ENCODE data around the gene MCOLN1.

DNA sequence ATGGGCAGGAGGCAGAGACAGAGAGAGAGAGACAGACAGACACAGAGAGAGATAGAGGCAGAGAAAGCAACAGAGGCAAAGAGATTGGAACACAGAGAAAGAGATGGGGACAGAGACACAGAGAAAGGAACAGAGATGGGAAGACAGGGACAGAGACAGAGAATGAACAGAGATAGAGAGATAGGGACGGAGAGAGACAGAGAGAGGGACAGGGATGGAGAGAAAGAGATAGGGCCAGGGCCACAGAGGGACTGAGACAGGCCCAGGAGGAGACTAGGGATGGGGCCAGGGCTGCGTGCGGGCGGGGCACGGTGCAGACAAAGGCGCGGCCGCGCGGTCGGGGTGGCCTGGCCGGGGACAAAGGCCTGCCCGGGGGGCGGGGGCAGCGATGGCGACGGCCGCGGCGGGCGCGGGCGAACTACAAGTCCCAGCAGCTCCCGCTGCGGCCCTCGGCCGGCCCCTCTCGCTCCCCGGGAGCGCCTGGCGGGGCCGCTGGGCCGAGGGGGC lies 6.7 kb upstream of the MCOLN1 start, which contains the start of gene ZNF358:
- TF ChIP-seq, protein P1, sequence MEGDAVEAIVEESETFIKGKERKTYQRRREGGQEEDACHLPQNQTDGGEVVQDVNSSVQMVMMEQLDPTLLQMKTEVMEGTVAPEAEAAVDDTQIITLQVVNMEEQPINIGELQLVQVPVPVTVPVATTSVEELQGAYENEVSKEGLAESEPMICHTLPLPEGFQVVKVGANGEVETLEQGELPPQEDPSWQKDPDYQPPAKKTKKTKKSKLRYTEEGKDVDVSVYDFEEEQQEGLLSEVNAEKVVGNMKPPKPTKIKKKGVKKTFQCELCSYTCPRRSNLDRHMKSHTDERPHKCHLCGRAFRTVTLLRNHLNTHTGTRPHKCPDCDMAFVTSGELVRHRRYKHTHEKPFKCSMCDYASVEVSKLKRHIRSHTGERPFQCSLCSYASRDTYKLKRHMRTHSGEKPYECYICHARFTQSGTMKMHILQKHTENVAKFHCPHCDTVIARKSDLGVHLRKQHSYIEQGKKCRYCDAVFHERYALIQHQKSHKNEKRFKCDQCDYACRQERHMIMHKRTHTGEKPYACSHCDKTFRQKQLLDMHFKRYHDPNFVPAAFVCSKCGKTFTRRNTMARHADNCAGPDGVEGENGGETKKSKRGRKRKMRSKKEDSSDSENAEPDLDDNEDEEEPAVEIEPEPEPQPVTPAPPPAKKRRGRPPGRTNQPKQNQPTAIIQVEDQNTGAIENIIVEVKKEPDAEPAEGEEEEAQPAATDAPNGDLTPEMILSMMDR (optimal IDR thresholded peaks at IDR 0.05 in 1 of 3, IDR thresholded peaks at IDR 0.05 in 1 of 3, conservative IDR thresholded peaks at IDR 0.05 in 1 of 3; ENCODE audit: extremely low read depth in 1 of 3, insufficient read depth in 2 of 3, low read length in 3 of 3): no peak
- no peak for TF ChIP-seq EZH2 (IDR thresholded peaks at IDR 0.05; ENCODE audit: low read length)

Measured in keratinocyte (primary cell).